Measurements from ENCODE around the gene RAB29. TPM values are rescaled to one million over a fixed set of nuclear protein-coding genes. Genes with fewer than 3 reads are reported as not detected.
"Not testable (repeated sequence)": the region's sequence is repeated elsewhere in the genome, so short reads cannot be mapped to it uniquely, and the experiment has no call there.

The RAB29 gene, protein sequence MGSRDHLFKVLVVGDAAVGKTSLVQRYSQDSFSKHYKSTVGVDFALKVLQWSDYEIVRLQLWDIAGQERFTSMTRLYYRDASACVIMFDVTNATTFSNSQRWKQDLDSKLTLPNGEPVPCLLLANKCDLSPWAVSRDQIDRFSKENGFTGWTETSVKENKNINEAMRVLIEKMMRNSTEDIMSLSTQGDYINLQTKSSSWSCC
- total RNA-seq (2021) = 7.9 and 9.5 TPM in 2 replicates
- percentile 58 among the genes with signal in this experiment for Bru-seq, nascent RNA
- BruChase-seq, experiment 1, labeled RNA remaining after a 2-hour chase = percentile 69 among the genes with signal in this experiment
- percentile 80 among the genes with signal in this experiment for BruChase-seq, experiment 2, labeled RNA remaining after a 6-hour chase
- long read RNA-seq, transcript RAB29-203 (5 exons, 1,157 nt) = major isoform, 8 of 16 reads
- long read RNA-seq, partial matches to known transcripts = 0 of 16 reads
- long read RNA-seq, other reads (novel, unspliced or antisense) = 6 of 16 reads

DNA sequence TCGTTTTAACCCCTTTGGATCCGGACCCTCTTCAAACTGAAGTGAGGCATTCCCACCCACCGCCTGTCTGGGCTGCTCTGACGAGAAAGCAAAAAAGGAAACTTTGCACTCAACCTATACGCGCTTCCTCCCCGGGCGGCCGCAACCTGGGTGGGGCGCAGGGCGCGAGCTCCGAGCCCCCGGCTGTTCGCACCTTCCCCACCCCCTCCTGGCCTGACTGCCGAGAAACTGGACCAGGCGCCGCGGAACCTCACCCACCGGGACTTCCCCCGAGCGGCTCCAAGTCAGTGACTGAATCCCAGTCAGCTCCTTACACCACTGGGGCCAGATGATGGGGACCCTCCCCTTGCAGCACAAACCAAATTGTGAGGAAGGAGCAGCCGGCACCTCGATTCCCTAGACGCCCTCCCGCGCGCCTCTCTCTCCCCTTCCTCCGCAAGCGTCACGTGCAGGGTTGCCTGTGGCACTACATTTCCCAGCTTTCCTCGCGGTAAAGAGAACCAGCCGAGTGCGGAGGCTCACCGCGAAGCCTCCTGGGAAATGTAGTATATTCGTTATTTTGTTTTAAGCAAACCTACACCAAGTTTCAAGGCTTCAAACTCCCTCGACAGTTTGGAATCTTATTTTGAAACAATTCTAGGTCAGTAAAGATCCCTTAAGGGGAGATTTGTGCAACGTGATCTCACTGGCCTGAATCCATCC is at the start of gene RAB29:
Gene RAB29, minus strand, starts transcription at position 468 of the 702 bp plus-strand sequence. CDS start 526 bp downstream, outside the sequence.
- peaks cover 3% of the 10 kb centered on the region for H3K27me3 ChIP-seq (replicated peaks; ENCODE audit: insufficient read depth, low read depth, low read length, poor library complexity)
- no peaks in the 10 kb centered on the region for H3K36me3 ChIP-seq (ENCODE audit: insufficient read depth, low read length, poor library complexity, severe bottlenecking)
- BruUV-seq (replicated peaks) = no TSS peak
- TF ChIP-seq, protein P1, sequence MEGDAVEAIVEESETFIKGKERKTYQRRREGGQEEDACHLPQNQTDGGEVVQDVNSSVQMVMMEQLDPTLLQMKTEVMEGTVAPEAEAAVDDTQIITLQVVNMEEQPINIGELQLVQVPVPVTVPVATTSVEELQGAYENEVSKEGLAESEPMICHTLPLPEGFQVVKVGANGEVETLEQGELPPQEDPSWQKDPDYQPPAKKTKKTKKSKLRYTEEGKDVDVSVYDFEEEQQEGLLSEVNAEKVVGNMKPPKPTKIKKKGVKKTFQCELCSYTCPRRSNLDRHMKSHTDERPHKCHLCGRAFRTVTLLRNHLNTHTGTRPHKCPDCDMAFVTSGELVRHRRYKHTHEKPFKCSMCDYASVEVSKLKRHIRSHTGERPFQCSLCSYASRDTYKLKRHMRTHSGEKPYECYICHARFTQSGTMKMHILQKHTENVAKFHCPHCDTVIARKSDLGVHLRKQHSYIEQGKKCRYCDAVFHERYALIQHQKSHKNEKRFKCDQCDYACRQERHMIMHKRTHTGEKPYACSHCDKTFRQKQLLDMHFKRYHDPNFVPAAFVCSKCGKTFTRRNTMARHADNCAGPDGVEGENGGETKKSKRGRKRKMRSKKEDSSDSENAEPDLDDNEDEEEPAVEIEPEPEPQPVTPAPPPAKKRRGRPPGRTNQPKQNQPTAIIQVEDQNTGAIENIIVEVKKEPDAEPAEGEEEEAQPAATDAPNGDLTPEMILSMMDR (conservative IDR thresholded peaks at IDR 0.05; ENCODE audit: low read depth, low read length) = no peak
- TF ChIP-seq EZH2 (IDR thresholded peaks at IDR 0.05; ENCODE audit: borderline replicate concordance, low read depth, low read length, poor library complexity, severe bottlenecking) = no peak
- no peak within 1 kb of the TSS for H3K27ac ChIP-seq (ENCODE audit: low read depth, low read length, poor library complexity, severe bottlenecking)
- intact Hi-C loops (cut with micrococcal nuclease; ENCODE audit: unreplicated experiment) = no loop called here
- no peaks in the 10 kb centered on the region for H3K9me3 ChIP-seq (ENCODE audit: low read depth, low read length, poor library complexity, severe bottlenecking)
- H3K4me1 ChIP-seq (ENCODE audit: insufficient read depth, low read length, poor library complexity, severe bottlenecking) = no peaks in the 10 kb centered on the region
- peak within 1 kb of the TSS; percentile 74 for H3K4me3 ChIP-seq (ENCODE audit: low read depth, low read length, poor library complexity, severe bottlenecking)
- ChIA-PET CTCF (no interaction called here), POLR2A (ENCODE audit: low non-redundant PET) (no interaction called here)
- peak; percentile 94 for DNase-seq (ENCODE audit: low spot score)

DNA sequence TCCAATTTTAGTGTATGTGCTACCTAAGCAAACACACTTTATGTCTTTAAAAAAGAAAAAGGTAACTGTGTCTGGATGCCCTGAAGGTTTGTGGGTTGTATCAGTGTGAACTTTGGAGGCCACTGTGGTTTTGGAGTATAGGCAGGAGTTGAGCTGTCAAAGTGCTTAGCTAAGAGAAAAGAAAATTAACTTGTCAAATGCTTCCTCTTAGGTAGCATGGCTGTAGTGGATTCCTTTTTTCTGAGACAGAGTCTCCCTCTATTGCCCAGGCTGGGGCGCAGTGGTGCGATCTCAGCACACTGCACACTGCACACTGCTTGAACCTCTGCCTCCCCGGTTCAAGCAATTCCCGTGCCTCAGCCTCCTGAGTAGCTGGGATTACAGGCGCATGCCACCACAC is 48.9 kb upstream of the RAB29 start:
- Histone ChIP-seq H3K9me3 (ENCODE audit: low read depth, low read length, poor library complexity, severe bottlenecking) (no peaks in the 10 kb centered on the region), H3K4me3 (ENCODE audit: low read depth, low read length, poor library complexity, severe bottlenecking) (no peak overlapping the region), H3K36me3 (ENCODE audit: insufficient read depth, low read length, poor library complexity, severe bottlenecking) (no peaks in the 10 kb centered on the region), H3K27ac (ENCODE audit: low read depth, low read length, poor library complexity, severe bottlenecking) (no peak overlapping the region), H3K4me1 (ENCODE audit: insufficient read depth, low read length, poor library complexity, severe bottlenecking) (no peaks in the 10 kb centered on the region), H3K27me3 (replicated peaks; ENCODE audit: insufficient read depth, low read depth, low read length, poor library complexity) (peaks cover 16% of the 10 kb centered on the region)
- no peak for TF ChIP-seq EZH2 (IDR thresholded peaks at IDR 0.05; ENCODE audit: borderline replicate concordance, low read depth, low read length, poor library complexity, severe bottlenecking)
- TF ChIP-seq, protein P1 (conservative IDR thresholded peaks at IDR 0.05; ENCODE audit: low read depth, low read length) = no peak
- BruUV-seq (replicated peaks) = no TSS peak
- intact Hi-C loops (cut with micrococcal nuclease; ENCODE audit: unreplicated experiment) = no loop called here
- CTCF ChIA-PET = no interaction called here
- POLR2A ChIA-PET (ENCODE audit: low non-redundant PET) = no interaction called here
- no peak for DNase-seq (ENCODE audit: low spot score)

DNA sequence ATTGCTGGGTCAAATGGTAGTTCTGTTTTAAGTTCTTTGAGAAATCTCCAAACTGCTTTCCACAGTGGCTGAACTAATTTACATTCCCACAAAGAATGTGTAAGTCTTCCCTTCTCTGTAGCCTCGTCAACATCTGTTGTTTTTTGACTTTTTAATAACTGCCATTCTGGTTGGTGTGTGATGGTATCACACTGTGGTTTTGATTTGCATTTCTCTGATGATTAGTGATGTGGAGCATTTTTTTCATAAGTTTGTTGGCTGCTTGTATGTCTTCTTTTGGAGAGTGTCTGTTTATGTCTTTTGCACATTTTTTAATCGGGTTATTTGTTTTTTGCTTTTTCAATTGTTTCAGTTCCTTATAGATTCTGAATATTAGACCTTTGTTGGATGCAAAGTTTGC is 48.0 kb upstream of the RAB29 start:
- DNase-seq (ENCODE audit: low spot score); H3K36me3 ChIP-seq (ENCODE audit: insufficient read depth, low read length, poor library complexity, severe bottlenecking); intact Hi-C loops (cut with micrococcal nuclease; ENCODE audit: unreplicated experiment); H3K4me1 ChIP-seq (ENCODE audit: insufficient read depth, low read length, poor library complexity, severe bottlenecking); BruUV-seq (replicated peaks); CTCF ChIA-PET; H3K9me3 ChIP-seq (ENCODE audit: low read depth, low read length, poor library complexity, severe bottlenecking); H3K27ac ChIP-seq (ENCODE audit: low read depth, low read length, poor library complexity, severe bottlenecking); H3K4me3 ChIP-seq (ENCODE audit: low read depth, low read length, poor library complexity, severe bottlenecking); POLR2A ChIA-PET (ENCODE audit: low non-redundant PET): not testable (repeated sequence)
- H3K27me3 ChIP-seq (replicated peaks; ENCODE audit: insufficient read depth, low read depth, low read length, poor library complexity) = peaks cover 24% of the 10 kb centered on the region

All from A673 (cell line).